HepG2 (cell line): ENCODE data around the gene ACSS1. TPM values are rescaled to one million over a fixed set of nuclear protein-coding genes. Genes with fewer than 3 reads are reported as not detected.

Source experiments
- ATAC-seq: fragments of 200-7000 bp; cut with Tn5 transposase; 3 replicates; pipeline ENCODE4 v1.9.1; 2020; ENCODE audit warnings: mild to moderate bottlenecking, moderate library complexity
- BruUV-seq: library from RNA; stranded (reverse); fragments of 400-500 nt; replicated peaks from 2 replicates; lab custom pipeline; 2021; lab: Mats Ljungman, UMichigan
- CTCF ChIA-PET: fragments of 300-600 bp; formaldehyde crosslinking; extraction: SDS; loops from one replicate; lab custom pipeline; 2021; ENCODE audit warnings: low total read pairs, inconsistent platforms, low intra/inter-chr PET ratio; lab: Yijun Ruan, JAX
- POLR2A ChIA-PET: fragments of 350-600 bp; sonication (Branson Sonifier 250); formaldehyde crosslinking; loops from one replicate; lab custom pipeline; 2020; ENCODE audit warnings: antibody characterized with exemption, inconsistent platforms; lab: Yijun Ruan, JAX
- DNase-seq: peaks from one replicate; pipeline ENCODE4 v3.0.0-alpha.2; 2015; ENCODE audit warnings: low spot score
- FAIRE-seq: peaks from 3 replicates; lab custom pipeline; 2011; peaks lifted over from hg19 to GRCh38; lab: Jason Lieb, UNC
- H2AFZ ChIP-seq: one replicate; pipeline ENCODE4 v1.6.1; 2011; ENCODE audit warnings: low read length, inconsistent platforms
- H3K27ac ChIP-seq: fragments of 300-600 bp; 3 replicates; pipeline ENCODE4 v1.8.0; 2011; ENCODE audit warnings: mixed run types, mild to moderate bottlenecking, mixed read lengths, low read length, inconsistent platforms; ENCODE audit not compliant: insufficient read depth; ENCODE audit errors: extremely low read length
- H3K27me3 ChIP-seq, 2 experiments: fragments of 200-600 bp in 1 of 2; 2 replicates in 1 of 2; 3 replicates in 1 of 2; pipeline versions ENCODE4 v1.6.0 to v1.8.0; 2011; ENCODE audit warnings: low read length in 2 of 2, mild to moderate bottlenecking in 2 of 2, moderate library complexity in 2 of 2, inconsistent platforms in 1 of 2; ENCODE audit not compliant: insufficient read depth in 2 of 2, control insufficient read depth in 1 of 2
- H3K36me3 ChIP-seq, 2 experiments: fragments of 200-600 bp in 1 of 2; replicated peaks in 1 of 2; 2 replicates in 1 of 2; 3 replicates in 1 of 2; pipeline versions ENCODE4 v1.5.1 to v1.8.0; 2011; ENCODE audit warnings: low read length in 2 of 2, inconsistent platforms in 1 of 2; ENCODE audit not compliant: insufficient read depth in 2 of 2, control insufficient read depth in 1 of 2
- H3K4me1 ChIP-seq: 2 replicates; pipeline ENCODE4 v1.5.1; 2012; ENCODE audit warnings: low read length, inconsistent platforms; ENCODE audit not compliant: insufficient read depth
- H3K4me2 ChIP-seq: 2 replicates; pipeline ENCODE4 v1.6.0; 2011; ENCODE audit warnings: low read depth, low read length, inconsistent platforms
- H3K4me3 ChIP-seq, 3 experiments: fragments of 200-600 bp in 1 of 3; sonication (generic), shearing (Covaris generic) in 1 of 3; replicated peaks in 1 of 3; 2 replicates each; pipeline ENCODE4 v1.5.1; 2011 to 2016; ENCODE audit warnings: low read length in 3 of 3, inconsistent platforms in 2 of 3, low read depth in 2 of 3, mild to moderate bottlenecking in 2 of 3, control low read depth in 1 of 3, mixed read lengths in 1 of 3; ENCODE audit not compliant: insufficient read depth in 1 of 3
- H3K79me2 ChIP-seq: one replicate; pipeline ENCODE4 v1.6.1; 2011; ENCODE audit warnings: low read length, inconsistent platforms; ENCODE audit not compliant: insufficient read depth
- H3K9ac ChIP-seq: 2 replicates; pipeline ENCODE4 v1.6.0; 2011; ENCODE audit warnings: mild to moderate bottlenecking, low read depth, low read length, inconsistent platforms; ENCODE audit not compliant: insufficient read depth
- H3K9me3 ChIP-seq: 2 replicates; pipeline ENCODE4 v1.5.1; 2012; ENCODE audit warnings: mild to moderate bottlenecking, low read length
- H4K20me1 ChIP-seq: 2 replicates; pipeline ENCODE4 v1.6.0; 2011; ENCODE audit warnings: inconsistent platforms, mild to moderate bottlenecking, low read length, moderate library complexity; ENCODE audit not compliant: insufficient read depth
- HMG20B ChIP-seq: conservative IDR thresholded peaks from 2 replicates; pipeline ENCODE4 v1.6.1; 2016; ENCODE audit warnings: missing genetic modification reagents, missing compliant biosample characterization
- KLF13 ChIP-seq: sonication (generic); formaldehyde crosslinking; IDR thresholded peaks from 2 replicates; pipeline ENCODE4 v1.4.0; 2020; ENCODE audit warnings: mild to moderate bottlenecking, missing genetic modification reagents
- NBN ChIP-seq: fragments of 450-650 bp; conservative IDR thresholded peaks from 2 replicates; pipeline ENCODE4 v1.6.1; 2017
- RAD21 ChIP-seq: fragments of 450-650 bp; formaldehyde crosslinking; IDR thresholded peaks from 2 replicates; pipeline ENCODE4 v1.5.0; 2020; ENCODE audit warnings: mild to moderate bottlenecking
- SIX1 ChIP-seq: sonication (generic); formaldehyde crosslinking; IDR thresholded peaks from 2 replicates; pipeline ENCODE4 v1.4.0; 2020; ENCODE audit warnings: missing genetic modification reagents, borderline replicate concordance
- TGIF2 ChIP-seq: IDR thresholded peaks from 2 replicates; pipeline ENCODE4 v1.6.1; 2016; ENCODE audit warnings: control low read depth, missing compliant biosample characterization
- ZNF205 ChIP-seq: IDR thresholded peaks from 2 replicates; pipeline ENCODE4 v1.6.1; 2018; ENCODE audit warnings: missing biosample characterization, missing genetic modification reagents
- ZNF274 ChIP-seq: sonication (generic); formaldehyde crosslinking; IDR thresholded peaks from 2 replicates; pipeline ENCODE4 v1.5.1; 2020; ENCODE audit warnings: mild to moderate bottlenecking, missing genetic modification reagents
- ZNF615 ChIP-seq: sonication (generic); formaldehyde crosslinking; IDR thresholded peaks from 2 replicates; pipeline ENCODE4 v1.5.0; 2020; ENCODE audit warnings: mild to moderate bottlenecking, missing genetic modification reagents, borderline replicate concordance
- WGBS: methylation state at CpG from one replicate; pipeline ENCODE4 v1.1.6; 2017; ENCODE audit warnings: low lambda C conversion rate; 5-methylcytosine and 5-hydroxymethylcytosine counted together
- in situ Hi-C: cut with HindIII; loops from 2 replicates; pipeline ENCODE4 v1.10.0; 2017; ENCODE audit warnings: low pct_unique_long_range_greater_than_20kb; ENCODE audit not compliant: extremely low pct_ligation_motif_present
- intact Hi-C: fragments of 100-400 bp; cut with micrococcal nuclease; formaldehyde crosslinking; loops from one replicate; pipeline ENCODE4 v1.10.0; 2022; ENCODE audit not compliant: unreplicated experiment
- polyA plus RNA-seq, 8 experiments: library from polyadenylated mRNA; depleted of rRNA in 3 of 8; stranded (reverse) in 7 of 8; unstranded in 1 of 8; fragments of >200 nt; fragmentation: Illumina TruSeq in 4 of 8; extraction: Trizol in 4 of 8; gene quantifications; 2 replicates each; pipeline versions ENCODE4 v1.2.1 to v1.2.3, GENCODE V29; 2011 to 2016; ENCODE audit warnings: low read depth in 4 of 8, missing spikeins in 1 of 8, mixed read lengths in 1 of 8; ENCODE audit not compliant: insufficient read depth in 1 of 8
- total RNA-seq, 5 experiments: library from RNA; depleted of rRNA; stranded (reverse); fragments of >200 nt; fragmentation: Illumina TruSeq; extraction: Trizol; gene quantifications; 2 replicates each; pipeline ENCODE4 v1.2.3, GENCODE V29; 2016; ENCODE audit warnings: low read depth in 1 of 5
- TF ChIP-seq, protein P1 (sequence below): sonication (generic); formaldehyde crosslinking; IDR thresholded peaks from 2 replicates; pipeline ENCODE4 v1.4.0; 2020; ENCODE audit warnings: mild to moderate bottlenecking, missing genetic modification reagents
- TF ChIP-seq, protein P2 (sequence below): sonication (generic); formaldehyde crosslinking; IDR thresholded peaks from 2 replicates; pipeline ENCODE4 v1.8.1; 2023; ENCODE audit warnings: mild to moderate bottlenecking, missing genetic modification reagents

Gene ACSS1
- total and polyA plus RNA-seq, 2 of the 13 experiments (the other 11 are each of a cell fraction or from before 2014, with no cell fraction given) = 15.2 to 41.6 TPM

GRCh38 chr20:24987244-24987643 lies 70.7 kb downstream of the ACSS1 start (continued):
- TF ChIP-seq, protein P1, sequence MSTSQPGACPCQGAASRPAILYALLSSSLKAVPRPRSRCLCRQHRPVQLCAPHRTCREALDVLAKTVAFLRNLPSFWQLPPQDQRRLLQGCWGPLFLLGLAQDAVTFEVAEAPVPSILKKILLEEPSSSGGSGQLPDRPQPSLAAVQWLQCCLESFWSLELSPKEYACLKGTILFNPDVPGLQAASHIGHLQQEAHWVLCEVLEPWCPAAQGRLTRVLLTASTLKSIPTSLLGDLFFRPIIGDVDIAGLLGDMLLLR (CRISPR knock-in tag) = no peak
- TF ChIP-seq HMG20B (CRISPR knock-in tag) (peak; percentile 73; the same call in 1 of the 2 replicates), TGIF2 (CRISPR knock-in tag) (peak; percentile 43; the same call in 1 of the 2 replicates), ZNF615 (CRISPR knock-in tag) (no peak)

GRCh38 chr20:24986436-24987015 lies 71.4 kb downstream of the ACSS1 start:
- FAIRE-seq = no peak
- TF ChIP-seq KLF13 (CRISPR knock-in tag) (0 out of 2 replicates have a peak, but pooled peaks have one; percentile 66), ZNF205 (CRISPR knock-in tag) (no peak), NBN (no peak), SIX1 (CRISPR knock-in tag) (no peak), RAD21 (CRISPR knock-in tag) (no peak), ZNF274 (CRISPR knock-in tag) (no peak)
- TF ChIP-seq, protein P2, sequence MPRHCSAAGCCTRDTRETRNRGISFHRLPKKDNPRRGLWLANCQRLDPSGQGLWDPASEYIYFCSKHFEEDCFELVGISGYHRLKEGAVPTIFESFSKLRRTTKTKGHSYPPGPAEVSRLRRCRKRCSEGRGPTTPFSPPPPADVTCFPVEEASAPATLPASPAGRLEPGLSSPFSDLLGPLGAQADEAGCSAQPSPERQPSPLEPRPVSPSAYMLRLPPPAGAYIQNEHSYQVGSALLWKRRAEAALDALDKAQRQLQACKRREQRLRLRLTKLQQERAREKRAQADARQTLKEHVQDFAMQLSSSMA (CRISPR knock-in tag) = 0 out of 2 replicates have a peak, but pooled peaks have one; percentile 20
- TF ChIP-seq, all 625 proteins: peak for 2
- POLR2A ChIA-PET = no interaction called here
- in situ Hi-C loops (no loop called here), intact Hi-C loops (no loop called here)
- no peak for ATAC-seq
- Histone ChIP-seq H3K27me3 (no peaks in the 10 kb centered on the region), H3K4me3 (no peak overlapping the region), H3K79me2 (peaks cover 70% of the 10 kb centered on the region), H3K27ac (no peak overlapping the region), H3K9ac (no peak overlapping the region), H4K20me1 (peaks cover 4% of the 10 kb centered on the region; the same call in 1 of the 2 replicates), H2AFZ (no peak overlapping the region), H3K9me3 (no peaks in the 10 kb centered on the region), H3K4me2 (no peak overlapping the region), H3K36me3 (peaks cover 6 to 25% of the 10 kb centered on the region in 2 experiments; a peak in 4 of 5 replicates), H3K4me1 (peaks cover 81% of the 10 kb centered on the region)
- WGBS = 94% methylated on average over 7 of the region's 7 CpGs
- CTCF ChIA-PET = no interaction called here
- no peak for DNase-seq
- no TSS peak for BruUV-seq
